ENCODE data around the gene KRTAP1-5. TPM values are rescaled to one million over a fixed set of nuclear protein-coding genes. Genes with fewer than 3 reads are reported as not detected.
A peak's percentile ranks its signal among the peaks of the same experiment; 100 is the strongest.
"Not testable (repeated sequence)": the region's sequence is repeated elsewhere in the genome, so short reads cannot be mapped to it uniquely, and the experiment has no call there.

The KRTAP1-5 gene
- total and polyA plus RNA-seq, 12 donors = not detected

DNA sequence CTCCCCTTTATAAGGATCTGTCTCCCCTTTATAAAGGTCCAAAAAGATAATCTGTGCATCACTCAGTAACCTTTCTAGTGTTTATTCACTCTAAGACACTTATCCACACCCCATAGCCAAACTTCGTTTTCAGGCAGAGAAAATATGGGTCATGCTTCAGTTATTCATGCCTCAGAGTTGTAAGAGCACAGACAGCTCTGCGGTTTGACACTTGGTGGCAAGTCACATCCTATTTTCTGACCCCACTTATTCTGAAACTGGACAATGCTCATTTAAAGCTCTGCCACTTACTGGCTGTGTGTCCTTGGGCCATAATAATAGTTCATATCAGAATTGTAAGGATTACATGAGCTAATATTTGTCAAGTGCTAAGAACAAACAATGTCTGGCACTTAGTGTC is 22.1 kb upstream of the KRTAP1-5 start:
- no peak for TF ChIP-seq POLR2A (IDR thresholded peaks at IDR 0.05)
- TF ChIP-seq, protein P1, sequence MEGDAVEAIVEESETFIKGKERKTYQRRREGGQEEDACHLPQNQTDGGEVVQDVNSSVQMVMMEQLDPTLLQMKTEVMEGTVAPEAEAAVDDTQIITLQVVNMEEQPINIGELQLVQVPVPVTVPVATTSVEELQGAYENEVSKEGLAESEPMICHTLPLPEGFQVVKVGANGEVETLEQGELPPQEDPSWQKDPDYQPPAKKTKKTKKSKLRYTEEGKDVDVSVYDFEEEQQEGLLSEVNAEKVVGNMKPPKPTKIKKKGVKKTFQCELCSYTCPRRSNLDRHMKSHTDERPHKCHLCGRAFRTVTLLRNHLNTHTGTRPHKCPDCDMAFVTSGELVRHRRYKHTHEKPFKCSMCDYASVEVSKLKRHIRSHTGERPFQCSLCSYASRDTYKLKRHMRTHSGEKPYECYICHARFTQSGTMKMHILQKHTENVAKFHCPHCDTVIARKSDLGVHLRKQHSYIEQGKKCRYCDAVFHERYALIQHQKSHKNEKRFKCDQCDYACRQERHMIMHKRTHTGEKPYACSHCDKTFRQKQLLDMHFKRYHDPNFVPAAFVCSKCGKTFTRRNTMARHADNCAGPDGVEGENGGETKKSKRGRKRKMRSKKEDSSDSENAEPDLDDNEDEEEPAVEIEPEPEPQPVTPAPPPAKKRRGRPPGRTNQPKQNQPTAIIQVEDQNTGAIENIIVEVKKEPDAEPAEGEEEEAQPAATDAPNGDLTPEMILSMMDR (IDR thresholded peaks at IDR 0.05) = no peak
- Histone ChIP-seq H3K36me3 (replicated peaks in 1 of 2) (no peaks in the 10 kb centered on the region), H3K27ac (no peak overlapping the region), H3K4me1 (replicated peaks in 1 of 2) (no peaks in the 10 kb centered on the region), H3K4me3 (no peak overlapping the region), H3K9me3 (replicated peaks in 1 of 3) (no peaks in the 10 kb centered on the region), H3K27me3 (no peaks in the 10 kb centered on the region)
- WGBS, 4 donors = 29 to 36% (median 33%) methylated on average over 2 of the region's 2 CpGs
- no peak for DNase-seq
- intact Hi-C loops (cut with DNase I) = no loop called here

DNA sequence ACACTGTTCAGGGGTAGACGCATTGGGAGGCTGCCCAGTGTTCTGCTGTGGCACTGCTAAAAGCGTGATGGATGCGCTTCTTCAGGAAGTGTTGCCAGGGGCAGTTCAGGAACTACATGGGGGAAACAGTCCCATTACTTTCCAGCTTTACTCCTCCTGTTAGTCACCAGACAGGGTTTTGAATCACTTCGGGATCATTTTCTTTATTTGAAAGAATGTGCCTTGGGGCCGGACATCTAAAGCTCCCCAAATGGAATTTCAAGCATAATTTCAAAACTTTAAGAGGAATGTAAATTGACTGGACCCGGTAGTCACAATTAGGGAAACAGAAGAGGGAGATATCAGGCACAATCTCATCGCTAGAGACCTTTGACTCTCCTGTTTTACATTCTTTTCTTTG is 21.4 kb upstream of the KRTAP1-5 start:
- H3K36me3 ChIP-seq (replicated peaks in 1 of 2) = no peaks in the 10 kb centered on the region
- no peak overlapping the region for H3K4me3 ChIP-seq
- no peaks in the 10 kb centered on the region for H3K27me3 ChIP-seq
- DNase-seq = no peak
- intact Hi-C loops (cut with DNase I) = no loop called here
- TF ChIP-seq, protein P1 (IDR thresholded peaks at IDR 0.05) = no peak
- no peak for TF ChIP-seq POLR2A (IDR thresholded peaks at IDR 0.05)
- H3K27ac ChIP-seq = no peak overlapping the region
- H3K4me1 ChIP-seq (replicated peaks in 1 of 2) = no peaks in the 10 kb centered on the region
- WGBS, 4 donors = 70 to 81% (median 77%) methylated on average over 7 of the region's 7 CpGs
- H3K9me3 ChIP-seq (replicated peaks in 1 of 3) = no peaks in the 10 kb centered on the region

DNA sequence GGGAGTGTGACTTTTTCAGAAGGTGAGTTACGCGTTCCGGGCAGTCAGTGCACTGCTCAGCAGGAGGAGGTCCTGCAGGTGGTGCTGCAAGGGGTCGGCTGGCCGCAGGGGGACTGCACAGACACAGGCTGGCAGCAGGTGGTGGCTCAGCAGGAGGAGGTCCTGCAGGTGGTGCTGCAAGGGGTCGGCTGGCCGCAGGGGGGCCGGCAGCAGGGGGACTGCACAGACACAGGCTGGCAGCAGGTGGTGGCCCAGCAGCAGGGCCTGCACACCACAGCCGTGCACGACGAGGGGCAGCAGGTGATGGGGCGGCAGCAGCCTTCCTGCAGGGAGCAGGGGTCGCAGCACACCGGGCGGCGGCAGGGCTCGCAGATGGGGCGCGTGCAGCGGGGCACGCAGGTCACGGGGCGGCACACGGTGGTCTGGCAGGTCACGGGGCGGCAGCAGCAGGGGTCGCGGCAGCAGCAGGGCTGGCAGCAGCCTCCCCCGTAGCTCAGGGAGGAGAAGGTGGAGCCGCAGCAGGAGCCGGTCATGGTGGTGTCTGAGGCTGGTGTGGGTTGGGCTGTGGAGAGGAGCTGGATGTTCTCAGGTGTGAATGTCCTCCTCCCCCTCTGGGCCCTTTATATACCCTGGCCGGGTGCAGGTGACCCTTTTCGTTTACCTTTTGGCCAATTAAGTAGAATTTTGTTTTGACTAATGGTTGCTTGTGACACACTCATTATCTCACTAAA is 19.9 kb upstream of the KRTAP1-5 start, which contains the start of gene KRTAP2-1:
TSS of gene KRTAP2-1 (minus strand) at position 582 of the 731 bp plus-strand sequence. CDS start at position 533, 49 bp downstream.
- H3K4me1 ChIP-seq (replicated peaks in 1 of 2); intact Hi-C loops (cut with DNase I); H3K27me3 ChIP-seq; DNase-seq; H3K27ac ChIP-seq; H3K4me3 ChIP-seq; H3K9me3 ChIP-seq (replicated peaks in 1 of 3); H3K36me3 ChIP-seq (replicated peaks in 1 of 2): not testable (repeated sequence)
- WGBS, 4 donors = 56 to 68% (median 59%) methylated on average over 5 to 10 of the region's 33 CpGs

DNA sequence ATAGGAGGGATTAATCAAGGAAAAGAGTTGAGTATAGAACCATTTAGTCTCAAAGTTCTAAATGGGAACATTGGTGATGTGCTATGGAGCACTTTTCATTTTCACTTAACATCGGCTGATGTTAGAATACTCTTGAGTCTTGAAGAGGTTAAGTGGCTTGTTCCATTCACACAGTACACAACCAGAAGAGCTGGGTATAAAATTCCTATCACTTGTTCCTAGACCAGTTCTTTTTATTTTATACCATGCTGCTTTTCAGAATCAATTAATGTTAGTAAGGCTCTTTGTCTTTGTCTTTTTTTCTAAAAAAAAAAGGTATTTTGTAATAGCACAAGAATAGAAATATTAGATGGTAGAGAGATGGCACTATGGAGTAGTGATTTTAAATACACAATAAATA is 15.9 kb upstream of the KRTAP1-5 start:
- no peak overlapping the region for H3K27ac ChIP-seq
- no peaks in the 10 kb centered on the region for H3K4me1 ChIP-seq (replicated peaks in 1 of 2)
- intact Hi-C loops (cut with DNase I) = no loop called here
- H3K9me3 ChIP-seq (replicated peaks in 1 of 3) = no peaks in the 10 kb centered on the region
- no peak overlapping the region for H3K4me3 ChIP-seq
- TF ChIP-seq, protein P1 (IDR thresholded peaks at IDR 0.05) = no peak
- no peak for TF ChIP-seq POLR2A (IDR thresholded peaks at IDR 0.05)
- DNase-seq = no peak
- H3K36me3 ChIP-seq (replicated peaks in 1 of 2) = no peaks in the 10 kb centered on the region
- no peaks in the 10 kb centered on the region for H3K27me3 ChIP-seq
- 93 to 100% (median 97%) methylated on average over 1 of the region's 1 CpG for WGBS, 4 donors

DNA sequence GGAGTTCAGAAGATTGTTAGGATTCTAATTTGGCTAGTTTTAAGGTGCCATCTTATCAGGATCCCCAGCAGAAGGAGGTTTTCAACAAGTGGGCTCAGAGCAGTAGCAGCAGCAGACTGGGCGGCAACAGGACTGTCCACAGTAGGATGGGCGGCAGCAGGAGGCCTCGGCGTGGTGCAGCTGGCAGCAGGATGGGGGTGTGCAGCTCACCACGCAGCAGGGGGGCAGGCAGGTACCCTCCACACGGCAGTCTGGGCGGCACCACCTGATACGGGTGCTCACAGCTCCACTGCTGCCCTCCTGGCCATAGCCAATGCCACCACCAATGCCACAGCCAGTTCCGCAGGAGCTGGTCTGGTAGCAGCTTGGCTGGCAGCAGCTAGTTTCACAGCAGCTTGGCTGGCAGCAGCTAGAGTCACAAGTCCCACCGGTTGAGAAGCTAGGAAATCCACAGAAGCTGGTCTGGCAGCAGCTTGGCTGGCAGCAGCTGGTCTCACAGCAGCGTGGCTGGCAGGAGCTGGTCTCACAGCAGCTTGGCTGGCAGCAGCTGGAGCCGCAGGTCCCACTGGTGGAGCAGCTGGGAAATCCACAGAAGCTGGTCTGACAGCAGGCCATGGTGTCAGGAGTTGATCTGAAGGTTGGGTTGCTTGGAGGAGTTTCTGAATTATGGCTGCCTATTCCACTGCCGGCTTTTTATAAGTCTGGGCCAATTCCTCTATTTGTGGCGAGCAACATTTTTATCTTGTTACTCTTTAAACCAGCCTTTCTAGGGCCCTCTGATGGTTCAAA is 14.0 kb upstream of the KRTAP1-5 start, which contains the start of gene KRTAP1-1:
TSS of gene KRTAP1-1 (minus strand) at position 668 of the 789 bp plus-strand sequence. CDS start at position 615, 53 bp downstream.
- H3K27me3 ChIP-seq; H3K9me3 ChIP-seq (replicated peaks in 1 of 3); H3K27ac ChIP-seq; H3K36me3 ChIP-seq (replicated peaks in 1 of 2); H3K4me3 ChIP-seq; H3K4me1 ChIP-seq (replicated peaks in 1 of 2); intact Hi-C loops (cut with DNase I): not testable (repeated sequence)
- WGBS, 4 donors = 73 to 82% (median 80%) methylated on average over 8 to 13 of the region's 14 CpGs
- peak in 1 of 7 donors; percentile 54 for DNase-seq

Measured in adrenal gland (tissue), 12 donors.